Measurements from ENCODE around the gene GDI1. TPM values are rescaled to one million over a fixed set of nuclear protein-coding genes. Genes with fewer than 3 reads are reported as not detected.
A peak's percentile ranks its signal among the peaks of the same experiment; 100 is the strongest.

The GDI1 gene
- total and polyA plus RNA-seq, 10 of the 15 experiments (the other 5 are each of a cell fraction or from before 2014, with no cell fraction given), result 0.92 to 102 (median 49.6) TPM

- TF ChIP-seq USF2 (IDR thresholded peaks at IDR 0.05; ENCODE audit: borderline replicate concordance, low read depth, low read length) (peak; percentile 42), MLLT1 (IDR thresholded peaks at IDR 0.05) (peak; percentile 91), RBBP5 (conservative IDR thresholded peaks at IDR 0.05) (no peak), NR2F1 (conservative IDR thresholded peaks at IDR 0.05) (0 out of 2 replicates have a peak, but pooled peaks have one; percentile 40), PBX3 (IDR thresholded peaks at IDR 0.05; ENCODE audit: insufficient replicate concordance, low read depth, low read length) (peak; percentile 98), EGR1 (IDR thresholded peaks at IDR 0.05; ENCODE audit: borderline replicate concordance in 1 of 2, low read depth in 2 of 2, low read length in 2 of 2) (no peak), USF1 (IDR thresholded peaks at IDR 0.05; ENCODE audit: borderline replicate concordance, extremely low read length, insufficient read depth, low read depth, low read length) (peak; percentile 87), NFYA (IDR thresholded peaks at IDR 0.05; ENCODE audit: borderline replicate concordance, low read depth, low read length) (peak; percentile 27; the same call in 1 of the 2 replicates), SMARCA5 (IDR thresholded peaks at IDR 0.05) (peak; percentile 50; the same call in 1 of the 2 replicates), RFX5 (IDR thresholded peaks at IDR 0.05; ENCODE audit: low read depth, low read length) (peak; percentile 66; the same call in 1 of the 2 replicates), SREBF2 (IDR thresholded peaks at IDR 0.05; ENCODE audit: low read length) (no peak), KLF5 (IDR thresholded peaks at IDR 0.05; ENCODE audit: partially characterized antibody) (no peak), CBFB (IDR thresholded peaks at IDR 0.05; ENCODE audit: low read depth) (0 out of 2 replicates have a peak, but pooled peaks have one; percentile 40), CHD2 (IDR thresholded peaks at IDR 0.05; ENCODE audit: borderline replicate concordance, low read depth, low read length) (peak; percentile 89), PKNOX1 (IDR thresholded peaks at IDR 0.05) (peak; percentile 99), ZNF622 (IDR thresholded peaks at IDR 0.05) (no peak), STAT1 (conservative IDR thresholded peaks at IDR 0.05) (no peak), ASH2L (IDR thresholded peaks at IDR 0.05; ENCODE audit: borderline replicate concordance, low read depth) (no peak), MTA2 (IDR thresholded peaks at IDR 0.05; ENCODE audit: low read depth) (no peak), ELK1 (IDR thresholded peaks at IDR 0.05; ENCODE audit: low read depth, low read length) (no peak), DPF2 (IDR thresholded peaks at IDR 0.05) (peak; percentile 98), RAD51 (IDR thresholded peaks at IDR 0.05) (peak; percentile 55; the same call in 1 of the 2 replicates)
Measured at GRCh38 chrX:154428176-154429171, 8.5 kb upstream of the GDI1 start, which contains the start of gene ATP6AP1 (continued).
